Immature natural killer cell (primary cell): Measurements from ENCODE around the gene PSAT1. TPM values are rescaled to one million over a fixed set of nuclear protein-coding genes. Genes with fewer than 3 reads are reported as not detected.
A peak's percentile ranks its signal among the peaks of the same experiment; 100 is the strongest.

ENCODE experiments used
- DNase-seq, 3 donors: peaks; one replicate each; pipeline ENCODE4 v3.0.0; 2022; ENCODE audit warnings: mixed read lengths in 1 of 3
- H3K27ac Mint-ChIP-seq, 6 donors: one replicate each; pipeline ENCODE4 v1.8.0; 2020; ENCODE audit warnings: mixed read lengths in 6 of 6, mild to moderate bottlenecking in 5 of 6, inconsistent platforms in 4 of 6, moderate library complexity in 3 of 6
- H3K27me3 Mint-ChIP-seq, 3 donors: one replicate each; pipeline ENCODE4 v1.8.0; 2020 to 2021; ENCODE audit warnings: low read depth in 3 of 3, mild to moderate bottlenecking in 3 of 3, mixed read lengths in 3 of 3, moderate library complexity in 3 of 3, inconsistent platforms in 1 of 3
- H3K36me3 Mint-ChIP-seq, 3 donors: one replicate each; pipeline ENCODE4 v1.8.0; 2020; ENCODE audit warnings: mixed read lengths in 3 of 3, inconsistent platforms in 2 of 3, mild to moderate bottlenecking in 2 of 3
- H3K4me1 Mint-ChIP-seq, 2 donors: one replicate each; pipeline ENCODE4 v1.8.0; 2020; ENCODE audit warnings: inconsistent platforms in 2 of 2, mild to moderate bottlenecking in 2 of 2, mixed read lengths in 2 of 2, moderate library complexity in 1 of 2
- H3K4me3 Mint-ChIP-seq, 5 donors: one replicate each; pipeline ENCODE4 v1.8.0; 2020; ENCODE audit warnings: mild to moderate bottlenecking in 5 of 5, mixed read lengths in 5 of 5, inconsistent platforms in 3 of 5, moderate library complexity in 3 of 5
- H3K9me3 Mint-ChIP-seq, 6 donors: one replicate each; pipeline ENCODE4 v1.8.0; 2020; ENCODE audit warnings: mild to moderate bottlenecking in 6 of 6, mixed read lengths in 6 of 6, inconsistent platforms in 4 of 6, moderate library complexity in 3 of 6
- polyA plus RNA-seq, 3 donors: library from polyadenylated mRNA; unstranded; fragments of 300-500 nt; fragmentation: Illumina TruSeq; gene quantifications; one replicate each; pipeline ENCODE4 v1.2.3, GENCODE V29; 2021

The PSAT1 gene
- 1 to 10 TPM; 2.4 to 7.2 (median 3.6) TPM for polyA plus RNA-seq

GRCh38 chr9:78296893-78297671 lies at the start of gene PSAT1:
Gene PSAT1 (plus strand): TSS chr9:78297125. CDS start chr9:78297211, 86 bp downstream.
- Mint-ChIP-seq H3K4me1 (peaks cover 19 to 31% of the 10 kb centered on the region in 2 donors), H3K27ac (peak within 1 kb of the TSS in 4 of 6 donors; percentile 37 to 75 (median 54)), H3K9me3 (no peaks in the 10 kb centered on the region), H3K36me3 (peaks cover 0 to 7% (median 4%) of the 10 kb centered on the region in 3 donors), H3K4me3 (peak within 1 kb of the TSS; percentile 85 to 93 (median 90)), H3K27me3 (peaks cover 5 to 15% (median 6%) of the 10 kb centered on the region in 3 donors)
- peak; percentile 78 to 85 (median 82) for DNase-seq

- peaks cover 44 to 72% of the 10 kb centered on the region in 2 donors for H3K4me1 Mint-ChIP-seq
- H3K27ac Mint-ChIP-seq = peak overlapping the region in 4 of 6 donors; percentile 17 to 60 (median 37)
- DNase-seq = no peak
- H3K9me3 Mint-ChIP-seq = no peaks in the 10 kb centered on the region
- peaks cover 0 to 2% (median 0%) of the 10 kb centered on the region in 3 donors for H3K27me3 Mint-ChIP-seq
- H3K4me3 Mint-ChIP-seq = no peak overlapping the region
- peaks cover 25 to 65% (median 32%) of the 10 kb centered on the region in 3 donors for H3K36me3 Mint-ChIP-seq
Observed at GRCh38 chr9:78248635-78249034, 48.3 kb upstream of the PSAT1 start.

GRCh38 chr9:78249542-78249941 lies 47.4 kb upstream of the PSAT1 start:
- Mint-ChIP-seq H3K9me3 (no peaks in the 10 kb centered on the region), H3K4me3 (no peak overlapping the region), H3K27me3 (peaks cover 0 to 3% (median 0%) of the 10 kb centered on the region in 3 donors), H3K36me3 (peaks cover 25 to 67% (median 33%) of the 10 kb centered on the region in 3 donors), H3K27ac (peak overlapping the region in 1 of 6 donors; percentile 36), H3K4me1 (peaks cover 45 to 75% of the 10 kb centered on the region in 2 donors)
- DNase-seq = no peak

GRCh38 chr9:78252616-78253015 lies 44.3 kb upstream of the PSAT1 start:
- Mint-ChIP-seq H3K4me1 (peaks cover 23 to 53% of the 10 kb centered on the region in 2 donors), H3K4me3 (no peak overlapping the region), H3K36me3 (peaks cover 16 to 60% (median 42%) of the 10 kb centered on the region in 3 donors), H3K27me3 (peaks cover 0 to 3% (median 2%) of the 10 kb centered on the region in 3 donors), H3K27ac (peak overlapping the region in 4 of 6 donors; percentile 60 to 82 (median 72)), H3K9me3 (no peaks in the 10 kb centered on the region)
- no peak for DNase-seq

- H3K4me3 Mint-ChIP-seq = peak overlapping the region in 2 of 5 donors; percentile 35 to 50
- no peaks in the 10 kb centered on the region for H3K9me3 Mint-ChIP-seq
- peak overlapping the region; percentile 49 to 82 (median 72) for H3K27ac Mint-ChIP-seq
- DNase-seq = peak in 2 of 3 donors; percentile 18 to 27
- H3K4me1 Mint-ChIP-seq = peaks cover 20 to 46% of the 10 kb centered on the region in 2 donors
- peaks cover 12 to 56% (median 42%) of the 10 kb centered on the region in 3 donors for H3K36me3 Mint-ChIP-seq
- peaks cover 0 to 3% (median 2%) of the 10 kb centered on the region in 3 donors for H3K27me3 Mint-ChIP-seq
Observed at GRCh38 chr9:78253285-78253684, 43.6 kb upstream of the PSAT1 start.

- peaks cover 0 to 5% (median 2%) of the 10 kb centered on the region in 3 donors for H3K27me3 Mint-ChIP-seq
- peak overlapping the region in 5 of 6 donors; percentile 3 to 69 (median 23) for H3K27ac Mint-ChIP-seq
- no peak overlapping the region for H3K4me3 Mint-ChIP-seq
- peaks cover 5 to 38% of the 10 kb centered on the region in 2 donors for H3K4me1 Mint-ChIP-seq
- H3K9me3 Mint-ChIP-seq = no peaks in the 10 kb centered on the region
- DNase-seq = no peak
- H3K36me3 Mint-ChIP-seq = peaks cover 19 to 48% (median 45%) of the 10 kb centered on the region in 3 donors
Observed at GRCh38 chr9:78261403-78262001, 35.4 kb upstream of the PSAT1 start.

GRCh38 chr9:78262655-78263054 lies 34.3 kb upstream of the PSAT1 start:
- no peak for DNase-seq
- Mint-ChIP-seq H3K4me1 (peaks cover 5 to 34% of the 10 kb centered on the region in 2 donors), H3K36me3 (peaks cover 12 to 50% (median 42%) of the 10 kb centered on the region in 3 donors), H3K9me3 (no peaks in the 10 kb centered on the region), H3K4me3 (no peak overlapping the region), H3K27ac (no peak overlapping the region), H3K27me3 (peaks cover 0 to 3% (median 0%) of the 10 kb centered on the region in 3 donors)

GRCh38 chr9:78267889-78268288 lies 29.0 kb upstream of the PSAT1 start:
- H3K27ac Mint-ChIP-seq = peak overlapping the region in 1 of 6 donors; percentile 41
- peaks cover 0 to 3% (median 0%) of the 10 kb centered on the region in 3 donors for H3K27me3 Mint-ChIP-seq
- H3K4me3 Mint-ChIP-seq = no peak overlapping the region
- no peaks in the 10 kb centered on the region for H3K9me3 Mint-ChIP-seq
- peaks cover 21 to 65% (median 51%) of the 10 kb centered on the region in 3 donors for H3K36me3 Mint-ChIP-seq
- H3K4me1 Mint-ChIP-seq = peaks cover 1 to 24% of the 10 kb centered on the region in 2 donors
- DNase-seq = no peak

- Mint-ChIP-seq H3K4me1 (peaks cover 0 to 15% of the 10 kb centered on the region in 2 donors), H3K27me3 (peaks cover 0 to 3% (median 0%) of the 10 kb centered on the region in 3 donors), H3K4me3 (no peak overlapping the region), H3K36me3 (peaks cover 25 to 62% (median 44%) of the 10 kb centered on the region in 3 donors), H3K27ac (peak overlapping the region in 5 of 6 donors; percentile 23 to 77 (median 27)), H3K9me3 (no peaks in the 10 kb centered on the region)
- DNase-seq = no peak
Observed at GRCh38 chr9:78269784-78270183, 27.1 kb upstream of the PSAT1 start.

DNA sequence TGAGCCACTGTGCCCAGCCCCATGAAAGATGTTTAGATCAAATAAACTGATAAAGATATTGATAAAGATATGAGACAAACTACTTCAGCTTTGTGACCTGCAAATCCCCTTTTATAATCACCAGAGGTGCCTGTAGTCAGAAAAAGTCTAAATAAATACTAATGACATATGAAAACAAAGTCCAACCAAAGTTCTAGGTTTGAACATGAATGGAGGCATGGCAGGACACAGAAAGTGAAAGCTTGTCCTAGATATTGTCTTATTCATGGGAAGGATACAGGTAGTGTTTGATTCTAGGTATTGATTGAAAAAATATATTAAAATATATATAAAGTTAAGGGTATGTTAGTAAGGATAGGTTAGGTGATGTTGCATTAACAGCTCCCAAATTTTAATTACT lies 24.6 kb upstream of the PSAT1 start:
- Mint-ChIP-seq H3K27ac (no peak overlapping the region), H3K4me1 (peaks cover 0 to 12% of the 10 kb centered on the region in 2 donors), H3K27me3 (no peaks in the 10 kb centered on the region), H3K9me3 (no peaks in the 10 kb centered on the region), H3K4me3 (no peak overlapping the region), H3K36me3 (peaks cover 23 to 45% (median 26%) of the 10 kb centered on the region in 3 donors)
- DNase-seq = no peak

GRCh38 chr9:78273761-78274160 lies 23.2 kb upstream of the PSAT1 start:
- Mint-ChIP-seq H3K4me3 (no peak overlapping the region), H3K27ac (peak overlapping the region in 2 of 6 donors; percentile 17 to 31), H3K9me3 (no peaks in the 10 kb centered on the region), H3K36me3 (peaks cover 17 to 36% (median 17%) of the 10 kb centered on the region in 3 donors), H3K4me1 (peaks cover 0 to 20% of the 10 kb centered on the region in 2 donors), H3K27me3 (no peaks in the 10 kb centered on the region)
- no peak for DNase-seq

- Mint-ChIP-seq H3K27ac (peak overlapping the region in 2 of 6 donors; percentile 61 to 73), H3K4me1 (peaks cover 0 to 8% of the 10 kb centered on the region in 2 donors), H3K36me3 (peaks cover 0 to 9% (median 7%) of the 10 kb centered on the region in 3 donors)
Observed at GRCh38 chr9:78278177-78278777, 18.6 kb upstream of the PSAT1 start.

GRCh38 chr9:78278801-78279200 lies 18.1 kb upstream of the PSAT1 start:
- DNase-seq = no peak
- Mint-ChIP-seq H3K27me3 (peaks cover 0 to 3% (median 0%) of the 10 kb centered on the region in 3 donors), H3K4me3 (no peak overlapping the region), H3K36me3 (peaks cover 0 to 13% (median 7%) of the 10 kb centered on the region in 3 donors), H3K9me3 (no peaks in the 10 kb centered on the region), H3K4me1 (peaks cover 0 to 8% of the 10 kb centered on the region in 2 donors), H3K27ac (peak overlapping the region in 2 of 6 donors; percentile 61 to 73)

More at GRCh38 chr9:78278177-78278777, 18.6 kb upstream of the PSAT1 start:
- H3K9me3 Mint-ChIP-seq = no peaks in the 10 kb centered on the region
- no peak for DNase-seq
- H3K4me3 Mint-ChIP-seq = no peak overlapping the region
- H3K27me3 Mint-ChIP-seq = peaks cover 0 to 2% (median 0%) of the 10 kb centered on the region in 3 donors
